Globus pallidus (tissue), 1 donor: ENCODE results near the gene ALOX12.
"Not testable (repeated sequence)": the region's sequence is repeated elsewhere in the genome, so short reads cannot be mapped to it uniquely, and the experiment has no call there.

Experiments used
- DNase-seq: peaks from one replicate; pipeline ENCODE4 v3.0.0-alpha.2; 2015; ENCODE audit warnings: low spot score

The ALOX12 gene, protein sequence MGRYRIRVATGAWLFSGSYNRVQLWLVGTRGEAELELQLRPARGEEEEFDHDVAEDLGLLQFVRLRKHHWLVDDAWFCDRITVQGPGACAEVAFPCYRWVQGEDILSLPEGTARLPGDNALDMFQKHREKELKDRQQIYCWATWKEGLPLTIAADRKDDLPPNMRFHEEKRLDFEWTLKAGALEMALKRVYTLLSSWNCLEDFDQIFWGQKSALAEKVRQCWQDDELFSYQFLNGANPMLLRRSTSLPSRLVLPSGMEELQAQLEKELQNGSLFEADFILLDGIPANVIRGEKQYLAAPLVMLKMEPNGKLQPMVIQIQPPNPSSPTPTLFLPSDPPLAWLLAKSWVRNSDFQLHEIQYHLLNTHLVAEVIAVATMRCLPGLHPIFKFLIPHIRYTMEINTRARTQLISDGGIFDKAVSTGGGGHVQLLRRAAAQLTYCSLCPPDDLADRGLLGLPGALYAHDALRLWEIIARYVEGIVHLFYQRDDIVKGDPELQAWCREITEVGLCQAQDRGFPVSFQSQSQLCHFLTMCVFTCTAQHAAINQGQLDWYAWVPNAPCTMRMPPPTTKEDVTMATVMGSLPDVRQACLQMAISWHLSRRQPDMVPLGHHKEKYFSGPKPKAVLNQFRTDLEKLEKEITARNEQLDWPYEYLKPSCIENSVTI

DNA sequence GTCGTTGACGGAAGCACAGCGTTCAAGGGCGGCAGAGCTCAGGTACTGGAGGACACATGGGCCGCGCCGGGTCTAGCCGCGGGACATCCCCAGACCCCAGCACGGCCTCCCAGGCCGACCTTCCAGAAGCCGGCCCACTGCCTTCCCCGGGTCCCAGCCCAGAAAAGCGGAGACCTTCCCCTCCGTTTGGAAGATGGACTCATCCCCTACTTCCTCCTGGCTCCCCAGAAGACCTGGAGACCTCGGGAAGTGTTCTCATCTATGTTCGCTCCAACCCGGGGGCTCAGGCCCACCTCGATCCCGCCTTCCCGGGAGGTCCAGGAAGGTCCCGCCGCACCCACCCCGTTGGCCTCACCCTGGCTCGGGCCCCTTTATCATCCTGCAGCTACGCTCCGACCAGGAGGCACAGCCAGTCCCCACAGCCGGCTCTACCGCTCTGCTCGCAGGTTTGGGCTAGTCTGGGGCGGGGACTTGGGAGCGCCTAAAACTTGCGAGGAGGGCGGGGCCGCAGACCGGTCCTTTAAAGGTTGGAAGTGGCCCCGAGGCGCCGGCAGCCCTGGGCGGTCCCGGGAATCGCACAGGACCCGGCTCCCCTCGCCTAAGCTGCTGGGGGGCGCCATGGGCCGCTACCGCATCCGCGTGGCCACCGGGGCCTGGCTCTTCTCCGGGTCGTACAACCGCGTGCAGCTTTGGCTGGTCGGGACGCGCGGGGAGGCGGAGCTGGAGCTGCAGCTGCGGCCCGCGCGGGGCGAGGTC, at the start of gene ALOX12:
ALOX12 (plus strand) TSS at position 550 of the 756 bp plus-strand sequence; CDS start at position 619, 69 bp downstream.
- no peak for DNase-seq

DNA sequence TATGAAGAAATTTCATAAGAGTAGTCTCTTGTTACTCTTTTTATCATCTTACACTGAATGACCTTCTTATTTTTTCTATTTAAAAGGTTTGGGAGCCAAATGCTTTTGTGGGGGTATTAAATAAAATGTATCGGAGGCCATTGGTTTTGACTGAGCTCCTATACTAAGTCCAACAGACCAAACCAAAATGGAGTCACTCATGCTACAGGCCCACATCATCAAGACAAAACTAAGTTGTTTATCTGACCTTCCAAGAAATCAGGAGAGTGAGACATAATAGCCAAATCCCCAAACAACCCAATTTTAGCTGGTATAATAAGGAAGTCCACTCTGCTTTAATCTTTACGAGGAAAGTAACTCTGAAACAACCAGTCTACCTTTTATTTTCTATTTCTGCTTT, 48.1 kb upstream of the ALOX12 start:
- DNase-seq, result no peak

DNA sequence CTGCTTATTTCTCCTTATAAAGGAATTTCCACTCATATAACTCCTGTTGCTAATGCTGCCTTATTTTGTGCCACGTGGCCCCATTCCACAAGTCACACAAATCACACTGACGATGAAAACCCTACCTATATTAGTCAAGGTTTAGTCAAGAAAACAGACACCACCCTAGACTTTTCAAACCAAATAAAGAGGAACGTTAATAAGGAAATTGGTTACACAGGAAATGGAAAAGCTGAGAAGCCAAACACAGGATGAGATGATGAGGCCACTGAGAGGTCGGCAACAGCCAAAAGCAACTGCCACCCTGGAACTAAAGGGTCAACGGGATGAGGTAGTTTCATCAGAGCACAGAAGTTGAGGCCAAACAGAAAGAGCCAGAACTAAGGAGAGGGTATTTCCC, 47.3 kb upstream of the ALOX12 start:
- DNase-seq, result no peak

DNA sequence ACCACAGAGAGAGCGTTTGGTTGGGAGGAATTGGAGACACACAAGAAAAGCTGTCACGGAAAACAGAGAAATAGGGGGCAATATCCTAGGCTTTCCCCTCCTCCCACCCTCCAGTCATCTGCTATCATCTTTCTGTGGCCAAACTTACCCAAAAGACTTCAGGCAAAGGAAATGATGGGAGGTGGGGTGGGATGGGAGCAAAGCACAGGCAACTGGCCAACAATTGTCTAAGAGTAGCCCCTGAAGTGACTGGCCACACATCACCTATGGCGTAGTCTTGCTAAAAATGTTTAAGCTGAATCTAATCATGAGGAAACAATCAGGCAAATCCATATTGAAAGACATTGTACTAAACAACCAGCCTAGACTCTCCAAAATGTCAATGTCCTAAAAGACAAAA, 46.9 kb upstream of the ALOX12 start:
- DNase-seq, result no peak

DNA sequence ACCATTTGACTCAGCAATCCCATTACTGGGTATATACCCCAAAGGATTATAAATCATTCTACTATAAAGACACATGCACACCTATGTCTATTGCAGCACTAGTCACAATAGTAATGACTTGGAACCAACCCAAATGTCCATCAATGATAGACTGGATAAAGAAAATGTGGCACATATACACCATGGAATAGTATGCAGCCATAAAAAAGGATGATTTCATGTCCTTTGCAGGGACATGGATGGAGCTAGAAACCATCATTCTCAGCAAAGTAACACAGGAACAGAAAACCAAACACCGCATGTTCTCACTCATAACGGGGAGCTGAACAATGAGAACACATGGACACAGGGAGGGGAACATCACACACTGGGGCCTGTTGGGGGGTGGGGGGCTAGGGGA, 44.9 kb upstream of the ALOX12 start:
- DNase-seq, result not testable (repeated sequence)

DNA sequence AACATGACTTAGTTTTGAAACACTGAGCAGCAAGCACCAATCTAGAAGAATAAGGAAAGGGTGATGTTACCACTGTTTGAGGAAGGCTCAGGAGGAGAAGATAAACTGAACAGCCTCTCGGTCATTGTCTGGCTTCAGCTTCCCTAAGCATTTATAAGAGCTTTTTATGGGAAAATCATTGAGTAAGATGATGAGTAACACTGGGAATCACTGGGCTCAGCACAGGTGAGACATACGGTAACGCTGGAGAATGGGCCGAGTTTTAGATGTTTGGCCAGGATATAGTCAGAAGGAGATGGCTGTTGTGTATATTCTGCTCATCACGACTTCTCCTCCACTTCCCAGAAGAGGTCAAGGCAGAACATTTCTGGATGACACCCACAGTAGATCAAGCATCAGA, 42.2 kb upstream of the ALOX12 start:
- DNase-seq, result no peak

DNA sequence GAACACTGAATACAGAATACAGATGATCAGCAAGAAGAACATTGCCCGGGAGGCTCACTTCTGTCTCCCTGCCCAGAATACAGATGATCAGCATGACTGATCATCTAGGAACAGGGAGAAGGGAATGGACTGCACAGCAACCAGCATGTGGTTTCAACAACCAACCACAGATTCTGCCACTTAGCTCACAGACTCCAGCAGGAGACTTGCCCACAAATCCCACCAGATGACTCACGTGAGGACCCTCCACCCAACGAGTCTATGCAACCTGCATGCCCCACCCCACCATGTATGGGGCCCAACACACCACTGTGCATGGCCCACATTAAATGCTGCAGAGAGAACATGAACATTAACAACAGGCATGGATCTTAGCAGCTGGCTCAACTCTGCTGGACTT, 36.1 kb upstream of the ALOX12 start:
- DNase-seq, result no peak

DNA sequence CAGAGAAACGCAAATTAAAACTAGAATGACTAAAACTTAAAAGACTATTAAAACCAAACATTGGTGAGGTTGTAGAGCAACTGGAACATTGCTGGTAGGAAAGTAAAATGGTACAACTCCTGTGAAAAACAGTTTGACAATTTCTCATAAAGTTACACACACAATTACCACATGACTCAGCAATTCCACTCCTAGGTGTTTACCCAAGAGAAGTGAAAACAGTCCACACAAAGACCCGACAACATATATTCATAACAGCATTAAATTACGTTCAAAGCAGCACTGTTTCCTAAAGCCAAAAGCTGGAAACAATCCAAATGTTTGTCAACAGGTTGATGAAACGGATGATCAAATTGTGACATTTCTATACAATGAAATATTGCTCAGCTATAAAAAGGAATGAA, 26.5 kb upstream of the ALOX12 start:
- no peak for DNase-seq

DNA sequence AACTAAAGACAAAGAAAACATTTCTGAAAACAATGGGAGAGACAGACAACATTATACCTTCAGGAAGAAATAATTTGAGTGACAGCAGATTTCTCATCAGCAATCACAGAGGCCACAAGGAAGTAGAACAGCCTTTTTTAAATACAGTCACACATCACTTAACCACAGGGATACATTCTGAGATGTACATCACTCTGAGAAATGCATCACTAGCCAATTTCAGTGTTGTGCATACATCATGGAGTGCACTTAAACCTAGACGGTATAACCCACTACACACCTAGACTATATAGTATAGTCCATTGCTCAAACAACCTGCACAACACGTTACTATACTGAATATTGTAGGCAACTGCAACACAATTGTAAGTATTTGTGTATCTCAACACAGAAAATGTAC, 24.9 kb upstream of the ALOX12 start:
- no peak for DNase-seq

DNA sequence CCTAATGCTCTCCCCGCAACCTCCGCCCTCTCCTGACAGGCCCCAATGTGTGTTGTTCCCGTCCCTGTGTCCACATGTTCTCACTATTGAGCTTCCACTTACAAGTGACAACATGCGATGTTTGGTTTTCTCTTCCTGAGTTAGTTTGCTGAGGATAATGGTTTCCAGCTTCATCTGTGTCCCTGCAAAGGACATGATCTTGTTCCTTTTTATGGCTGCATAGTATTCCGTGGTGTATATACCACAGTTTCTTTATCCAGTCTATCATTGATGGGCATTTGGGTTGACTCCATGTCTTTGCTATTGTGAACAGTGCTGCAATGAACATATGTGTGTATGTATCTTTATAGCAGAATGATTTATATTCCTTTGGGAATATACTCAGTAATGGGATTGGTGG, 16.4 kb upstream of the ALOX12 start:
- not testable (repeated sequence) for DNase-seq

DNA sequence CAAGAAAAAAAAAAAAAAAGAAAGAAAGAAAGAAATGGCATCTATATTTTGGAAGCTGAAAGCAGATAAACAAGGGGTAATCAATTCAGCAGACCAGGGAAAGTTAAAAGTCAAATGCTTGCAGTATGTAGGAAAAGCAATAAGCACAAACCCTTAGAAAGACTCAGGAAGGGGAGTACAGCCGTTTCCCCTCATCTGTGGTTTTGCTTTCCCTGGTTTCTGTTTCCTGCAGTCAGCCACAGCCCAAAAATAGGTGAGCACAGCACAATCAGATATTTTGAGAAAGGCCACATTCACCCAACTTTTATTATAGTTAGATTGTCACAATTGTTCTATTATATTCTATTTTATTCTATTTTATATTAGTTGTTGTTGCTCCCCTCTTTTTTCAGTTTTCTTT, 14.4 kb upstream of the ALOX12 start:
- no peak for DNase-seq

DNA sequence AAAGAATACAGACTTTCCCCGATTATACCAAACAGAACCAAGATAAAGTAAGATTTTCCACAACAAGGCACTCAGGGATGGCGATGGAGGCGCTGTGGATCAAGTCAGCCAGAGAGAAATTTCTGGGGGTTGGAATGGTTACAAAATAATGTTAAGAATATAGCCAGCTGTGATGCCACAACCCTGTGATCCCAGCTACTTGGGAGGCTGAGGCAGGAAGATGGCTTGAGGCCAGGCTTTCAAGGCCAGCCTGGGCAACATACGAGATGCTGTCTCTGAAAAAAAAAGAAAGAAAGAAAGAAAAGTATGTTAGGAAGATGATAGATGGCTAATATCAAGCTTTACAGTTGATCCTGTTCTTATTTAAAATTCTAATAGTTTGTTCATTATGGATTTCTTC, 10.6 kb upstream of the ALOX12 start:
- DNase-seq, result no peak

DNA sequence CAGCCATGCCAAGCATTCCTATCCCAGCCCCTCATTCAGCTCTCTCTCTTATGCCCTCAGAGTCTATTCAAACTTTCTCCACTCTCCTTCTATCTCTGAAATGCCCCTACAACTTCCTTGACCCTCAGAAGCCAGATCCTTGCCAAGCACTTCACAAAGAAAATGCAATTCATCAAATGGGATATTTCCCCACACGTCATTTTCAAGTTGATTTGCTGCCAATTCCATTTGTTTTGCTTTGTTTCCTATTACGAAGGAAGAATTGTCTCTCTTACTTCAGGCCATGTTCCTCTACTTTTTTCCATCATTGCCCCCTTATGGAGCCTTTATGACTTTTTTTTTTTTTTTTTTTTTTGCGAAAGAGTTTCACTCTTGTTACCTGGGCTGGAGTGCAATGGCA, 9.2 kb upstream of the ALOX12 start:
- no peak for DNase-seq

DNA sequence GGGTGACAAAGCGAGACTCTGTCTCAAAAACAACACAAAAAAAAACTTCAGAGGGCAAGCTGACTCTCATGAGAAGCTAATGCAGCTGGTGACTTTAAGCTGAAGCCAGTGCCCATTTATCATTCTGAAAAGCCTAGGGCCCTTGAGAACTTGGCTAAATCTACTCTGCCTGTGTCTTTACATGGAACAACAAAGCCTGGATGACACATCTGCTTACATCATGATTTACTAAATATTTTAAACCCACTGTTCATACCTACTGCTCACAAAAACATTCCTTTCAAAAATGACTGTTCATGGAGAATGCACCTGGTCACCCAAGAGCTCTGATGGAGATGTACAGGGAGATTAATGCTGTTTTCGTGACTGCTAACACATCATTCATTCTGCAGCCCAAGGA, 6.1 kb upstream of the ALOX12 start:
- no peak for DNase-seq

DNA sequence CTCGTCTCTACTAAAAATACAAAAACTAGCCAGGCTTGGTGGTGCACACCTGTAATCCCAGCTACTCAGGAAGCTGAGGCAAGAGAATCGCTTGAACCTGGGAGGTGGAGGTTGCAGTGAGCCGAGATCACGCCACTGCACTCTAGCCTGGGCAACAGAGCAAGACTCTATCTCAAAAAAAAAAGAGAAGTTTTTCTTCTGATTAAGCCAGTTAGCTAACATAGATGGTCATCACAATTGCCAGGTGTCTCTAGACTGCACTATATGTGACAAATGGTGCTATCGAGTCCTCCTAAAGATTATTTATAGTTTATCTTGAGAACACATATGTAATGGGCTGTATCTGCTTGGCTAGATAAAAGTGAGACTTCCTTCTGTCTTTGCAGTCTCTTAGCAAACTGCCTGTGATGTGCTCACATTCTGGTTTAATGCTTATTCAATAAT, 2.2 kb upstream of the ALOX12 start:
- DNase-seq, result not testable (repeated sequence)

DNA sequence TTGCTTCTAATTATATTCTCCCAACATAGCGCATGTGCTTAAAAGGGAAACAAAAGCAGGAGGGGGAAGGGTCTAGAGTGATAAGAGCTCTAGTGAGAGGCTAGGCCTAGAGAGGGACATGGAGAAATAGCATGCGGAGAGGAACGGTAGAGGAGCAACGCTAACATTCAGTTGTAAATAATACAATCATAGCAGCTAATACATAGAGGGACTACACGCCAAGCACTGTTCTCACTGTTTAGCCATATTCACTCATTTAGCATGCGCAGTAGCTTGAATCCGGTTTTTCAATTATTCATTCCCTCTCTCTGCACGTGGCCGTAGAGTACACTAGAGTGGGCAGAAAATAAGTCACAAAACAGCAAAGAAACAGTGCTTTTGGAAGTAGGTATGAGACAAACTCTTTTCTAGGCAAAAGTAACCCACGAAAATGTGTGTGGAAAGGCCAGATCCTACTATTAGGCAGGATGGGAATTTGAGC, 1.7 kb upstream of the ALOX12 start:
- DNase-seq, result no peak

DNA sequence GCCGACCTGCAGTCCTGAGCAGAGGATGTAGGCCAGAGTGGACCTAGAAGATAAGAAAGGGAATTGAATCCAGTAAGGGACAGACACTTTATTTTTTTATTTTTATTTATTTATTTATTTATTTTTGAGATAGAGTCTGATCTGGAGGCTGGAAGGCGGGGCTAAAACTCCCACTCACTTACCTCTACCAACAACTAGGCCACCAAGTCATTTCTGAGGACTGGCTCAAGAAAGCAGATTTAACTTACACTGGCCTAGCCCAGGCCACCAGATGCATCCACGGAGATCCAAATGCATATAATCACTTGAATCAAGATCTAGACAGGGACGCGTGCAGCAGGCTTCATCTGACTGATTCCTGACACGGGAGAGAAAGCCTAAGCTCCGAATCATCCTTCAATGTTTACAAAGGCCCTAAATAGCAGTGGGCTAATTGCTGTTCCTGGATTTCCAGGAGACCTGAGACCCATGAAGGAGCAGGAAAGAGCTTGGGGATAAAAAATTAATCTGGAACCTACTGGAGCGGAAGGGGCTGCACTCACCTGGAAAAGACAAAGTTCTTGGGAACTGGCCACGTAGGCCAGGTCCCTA, 1.1 kb upstream of the ALOX12 start:
- DNase-seq, result no peak

DNA sequence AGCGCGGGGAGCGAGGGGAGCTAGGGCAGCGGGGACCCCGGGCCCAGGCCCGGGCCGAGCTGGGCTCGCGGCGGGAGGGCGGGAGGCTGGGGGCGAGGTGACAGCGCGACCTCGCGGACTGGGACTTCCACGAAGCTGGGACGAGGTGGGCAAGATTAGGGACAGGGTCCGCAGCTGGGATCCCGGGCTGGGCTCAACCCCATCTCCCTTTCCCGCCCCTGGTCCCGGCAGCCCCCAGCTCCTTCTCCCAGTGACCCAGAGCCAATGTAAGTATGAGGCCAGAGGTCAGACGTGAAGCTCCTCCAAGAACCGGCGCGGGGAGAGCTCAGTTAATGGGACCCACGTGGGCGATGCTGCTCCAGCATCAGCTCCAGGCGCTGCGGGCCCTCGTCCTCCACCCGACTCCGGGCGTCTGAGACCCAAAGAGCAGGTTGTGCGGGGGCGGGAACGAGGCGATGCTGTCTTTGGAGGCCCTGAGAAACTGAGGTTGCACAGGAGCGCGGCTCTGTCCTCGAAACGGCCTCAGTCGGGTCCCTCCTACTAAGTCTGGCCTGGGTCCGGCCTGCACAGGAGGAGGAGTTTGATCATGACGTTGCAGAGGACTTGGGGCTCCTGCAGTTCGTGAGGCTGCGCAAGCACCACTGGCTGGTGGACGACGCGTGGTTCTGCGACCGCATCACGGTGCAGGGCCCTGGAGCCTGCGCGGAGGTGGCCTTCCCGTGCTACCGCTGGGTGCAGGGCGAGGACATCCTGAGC, 585 bp downstream of the ALOX12 start:
- DNase-seq, result no peak

DNA sequence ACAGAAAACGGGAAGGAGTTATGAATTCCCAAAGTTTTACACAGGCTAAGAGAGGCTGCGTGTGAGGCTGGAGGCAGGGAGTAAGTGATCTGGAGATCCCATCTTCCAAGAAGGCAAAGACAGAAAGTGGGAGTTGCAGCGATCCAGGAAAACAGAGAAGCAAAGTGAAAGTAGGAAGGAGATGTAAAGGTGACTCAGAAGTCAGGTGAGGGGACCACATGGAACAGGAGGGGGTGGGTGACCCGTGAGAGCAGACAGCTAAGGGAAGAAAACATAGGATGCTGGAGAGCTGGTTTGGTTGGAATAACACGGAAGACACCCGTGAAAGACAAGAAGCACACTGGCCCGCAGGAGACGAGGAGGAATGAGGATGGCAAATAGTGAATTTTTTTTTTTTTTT, 1.3 kb downstream of the ALOX12 start:
- no peak for DNase-seq

DNA sequence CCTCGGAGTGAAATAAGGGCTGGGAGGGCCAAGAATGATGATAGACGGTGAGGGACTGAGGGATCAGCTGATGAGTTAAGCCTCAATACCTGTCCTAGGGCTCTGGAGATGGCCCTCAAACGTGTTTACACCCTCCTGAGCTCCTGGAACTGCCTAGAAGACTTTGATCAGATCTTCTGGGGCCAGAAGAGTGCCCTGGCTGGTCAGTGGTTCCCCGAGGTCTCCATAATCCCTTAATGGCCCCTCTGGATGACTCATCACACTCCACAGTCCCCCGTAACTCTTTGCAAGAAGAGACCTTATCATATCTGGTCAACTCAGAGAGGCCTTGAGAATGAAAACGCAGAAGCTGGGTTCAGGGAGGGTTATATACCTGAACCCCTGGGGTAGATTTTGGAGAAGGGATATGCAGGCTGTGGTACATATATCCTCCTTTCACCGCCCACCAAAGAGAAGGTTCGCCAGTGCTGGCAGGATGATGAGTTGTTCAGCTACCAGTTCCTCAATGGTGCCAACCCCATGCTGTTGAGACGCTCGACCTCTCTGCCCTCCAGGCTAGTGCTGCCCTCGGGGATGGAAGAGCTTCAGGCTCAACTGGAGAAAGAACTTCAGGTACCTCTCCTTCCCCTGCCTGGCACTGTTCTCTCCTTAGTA, 3.1 kb downstream of the ALOX12 start:
- no peak for DNase-seq

DNA sequence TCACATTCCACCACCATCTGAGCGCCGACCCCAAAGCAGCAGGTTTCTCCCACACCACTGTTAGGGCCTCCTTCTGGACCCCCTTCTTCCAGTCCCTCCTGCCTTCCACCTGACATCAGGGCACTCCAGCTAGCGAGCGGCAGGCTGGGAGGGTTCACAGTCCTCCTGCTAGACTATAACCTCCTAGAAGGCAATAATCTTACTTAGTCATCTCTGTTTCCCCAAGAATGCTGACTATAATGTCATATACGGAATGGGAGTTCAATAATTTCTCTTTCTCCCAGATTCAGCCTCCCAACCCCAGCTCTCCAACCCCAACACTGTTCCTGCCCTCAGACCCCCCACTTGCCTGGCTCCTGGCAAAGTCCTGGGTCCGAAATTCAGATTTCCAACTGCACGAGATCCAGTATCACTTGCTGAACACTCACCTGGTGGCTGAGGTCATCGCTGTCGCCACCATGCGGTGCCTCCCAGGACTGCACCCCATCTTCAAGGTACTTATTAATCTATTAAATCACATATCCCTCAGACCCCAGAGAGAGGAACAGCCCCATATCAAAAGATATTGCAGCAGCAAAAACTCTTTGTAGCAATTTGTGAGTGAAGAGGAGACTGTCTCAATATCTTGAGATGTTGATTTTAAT, 5.6 kb downstream of the ALOX12 start:
- no peak for DNase-seq
